HG03097 (cell line): ENCODE results near the gene SYT1.

Experiments
- ATAC-seq: cut with Tn5 transposase; IDR thresholded peaks from one replicate; pipeline ENCODE4 v1.9.1; 2021; ENCODE audit not compliant: unreplicated experiment, low FRiP score

Gene SYT1

DNA sequence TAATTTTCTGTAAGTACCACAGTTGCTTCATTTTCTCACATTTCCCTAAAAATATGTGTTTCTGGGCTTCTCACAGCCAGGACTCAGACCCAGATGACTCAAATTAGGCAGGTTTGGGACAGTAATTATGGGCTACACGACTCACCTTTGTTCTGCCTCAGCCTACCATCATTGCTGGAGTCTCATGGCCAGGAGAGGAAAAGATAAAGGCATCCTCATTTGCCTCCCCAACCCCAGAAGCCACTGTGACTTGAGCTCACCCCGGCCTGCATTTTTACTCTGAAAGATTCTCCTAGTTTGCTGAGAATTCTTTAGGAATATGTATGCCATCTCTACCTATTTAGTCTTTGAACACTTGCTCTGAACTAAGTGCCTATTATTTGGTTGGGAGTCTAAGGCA is 618.3 kb downstream of the SYT1 start:
- no peak for ATAC-seq

DNA sequence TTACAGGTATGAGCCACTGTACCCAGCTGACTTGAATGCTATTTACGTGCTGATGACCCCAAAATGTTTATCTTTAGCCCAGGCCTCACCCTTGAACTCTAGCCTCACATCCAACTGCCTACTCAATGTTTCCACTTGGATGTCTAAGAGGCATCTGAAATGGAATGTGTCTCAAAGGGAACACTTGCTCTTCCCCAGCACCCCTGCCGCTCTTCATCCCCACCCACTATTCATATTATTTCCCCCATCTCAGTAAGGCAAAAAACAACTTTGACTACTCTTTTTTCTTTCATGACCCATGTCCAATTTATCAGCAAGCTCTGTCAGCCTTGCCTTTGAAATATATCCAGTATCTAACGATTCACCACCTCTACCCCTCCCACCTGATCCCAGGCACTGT is 621.6 kb downstream of the SYT1 start:
- no peak for ATAC-seq

DNA sequence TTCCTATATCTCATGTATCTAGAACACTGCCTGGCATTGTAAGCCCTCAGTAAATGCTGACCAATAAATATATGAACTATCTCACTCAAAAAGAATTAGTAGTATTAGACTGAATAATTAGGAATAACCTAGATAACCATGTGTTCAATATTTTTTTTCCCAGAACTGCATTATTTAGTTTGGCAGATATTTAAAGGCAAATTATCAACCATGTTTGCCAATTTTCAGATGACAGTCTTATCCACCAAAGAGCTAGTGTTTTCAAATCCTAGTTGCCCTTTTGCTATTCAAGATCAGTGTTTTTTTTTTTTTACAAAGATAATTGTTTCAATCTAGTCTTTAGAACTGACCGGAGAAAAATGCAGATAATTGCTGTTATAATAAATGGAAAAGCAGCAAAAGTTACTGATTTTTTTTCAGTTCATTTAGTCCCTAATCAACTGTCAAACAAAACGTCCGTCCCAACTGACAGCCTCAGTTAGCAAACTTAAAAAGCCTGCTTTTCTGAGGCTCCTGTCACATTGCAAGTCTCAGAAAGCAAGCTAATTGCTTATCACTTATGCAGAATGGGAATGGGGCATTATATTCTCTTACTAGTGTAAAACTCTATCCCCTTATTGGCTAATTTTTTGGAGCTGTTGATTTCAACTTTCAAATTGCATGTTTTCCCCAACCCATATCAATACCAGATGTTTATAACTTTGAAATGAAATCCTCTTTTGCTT is 623.0 kb downstream of the SYT1 start:
- no peak for ATAC-seq
